GM08714 (cell line): ENCODE results near the gene GP1BB.

ENCODE experiments used
- H3K4me3 ChIP-seq: fragments of 200-500 bp; sonication (Bioruptor generic); 2 replicates; pipeline ENCODE4 v1.5.1; 2014; ENCODE audit warnings: mild to moderate bottlenecking, low read length, inconsistent platforms
- ZNF274 ChIP-seq: IDR thresholded peaks from 2 replicates; pipeline ENCODE4 v1.6.1; 2012; ENCODE audit warnings: mild to moderate bottlenecking, low read depth, low read length

Gene GP1BB

GRCh38 chr22:19762568-19763457 lies 39.5 kb downstream of the GP1BB start:
- no peak overlapping the region for H3K4me3 ChIP-seq
- no peak for TF ChIP-seq ZNF274

GRCh38 chr22:19763458-19764298 lies 40.3 kb downstream of the GP1BB start:
- H3K4me3 ChIP-seq, result no peak overlapping the region
- TF ChIP-seq ZNF274, result no peak

DNA sequence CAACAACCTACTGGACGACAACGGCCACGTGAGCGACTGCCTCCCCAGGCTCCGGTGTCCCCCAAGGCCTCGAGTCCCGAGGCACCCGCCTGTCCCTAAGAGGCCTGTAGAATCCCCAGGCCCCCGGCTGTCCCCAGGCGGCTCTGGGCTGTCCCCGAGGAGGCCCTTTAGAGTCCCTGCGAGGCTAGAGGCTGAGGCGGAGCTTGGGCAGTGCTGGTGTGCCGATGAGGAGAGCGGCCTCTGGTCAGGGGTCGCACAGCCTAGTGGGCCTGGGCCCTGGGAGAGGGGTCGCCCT lies 40.9 kb downstream of the GP1BB start:
- no peak for TF ChIP-seq ZNF274
- H3K4me3 ChIP-seq, result no peak overlapping the region

DNA sequence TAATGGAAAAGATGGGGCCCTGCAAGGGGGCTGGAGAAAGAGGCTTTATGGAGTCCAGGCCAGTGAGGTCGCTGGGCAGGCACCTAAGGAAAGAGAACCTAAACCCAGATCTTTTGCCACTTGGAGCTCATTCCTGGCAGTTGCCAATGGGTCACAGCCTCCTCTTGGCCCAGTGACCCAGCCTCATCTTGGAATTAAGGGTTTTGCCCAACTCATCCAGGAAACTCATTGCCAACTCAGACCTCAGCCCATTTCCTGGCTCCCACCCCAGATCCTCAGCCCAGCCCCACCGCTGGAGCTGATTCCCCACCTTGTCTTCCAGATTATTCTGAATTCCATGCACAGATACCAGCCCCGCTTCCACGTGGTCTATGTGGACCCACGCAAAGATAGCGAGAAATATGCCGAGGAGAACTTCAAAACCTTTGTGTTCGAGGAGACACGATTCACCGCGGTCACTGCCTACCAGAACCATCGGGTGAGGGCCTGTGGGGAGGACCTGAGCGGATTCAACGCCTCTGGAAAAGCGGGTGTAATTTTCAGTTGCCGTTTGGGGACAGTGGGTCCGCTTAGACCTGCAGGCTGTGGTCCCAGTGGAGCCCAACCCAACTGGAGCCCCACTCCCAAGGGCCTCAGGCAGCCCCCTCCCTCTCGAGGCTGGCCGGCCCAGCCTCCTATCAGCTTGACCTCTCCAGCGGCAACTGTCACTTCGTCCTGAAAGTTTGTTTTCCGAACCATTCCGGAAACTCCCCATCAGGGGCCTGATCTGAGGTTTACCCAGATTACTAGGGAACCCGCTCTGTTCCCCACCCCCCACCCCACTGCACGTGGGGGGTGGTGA lies 41.5 kb downstream of the GP1BB start:
- no peak for TF ChIP-seq ZNF274
- no peak overlapping the region for H3K4me3 ChIP-seq

GRCh38 chr22:19765477-19766239 lies 42.3 kb downstream of the GP1BB start:
- no peak for TF ChIP-seq ZNF274
- no peak overlapping the region for H3K4me3 ChIP-seq

DNA sequence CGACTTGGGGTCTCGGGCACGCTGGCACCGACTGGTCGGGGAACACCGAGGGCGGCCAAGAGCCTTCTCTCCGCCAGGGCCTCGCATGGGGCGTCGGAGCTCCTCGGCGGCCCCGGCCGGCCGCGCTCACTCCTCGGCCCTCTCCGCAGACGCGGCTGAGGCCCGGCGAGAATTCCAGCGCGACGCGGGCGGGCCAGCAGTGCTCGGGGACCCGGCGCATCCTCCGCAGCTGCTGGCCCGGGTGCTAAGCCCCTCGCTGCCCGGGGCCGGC lies 42.8 kb downstream of the GP1BB start:
- no peak for TF ChIP-seq ZNF274
- no peak overlapping the region for H3K4me3 ChIP-seq

DNA sequence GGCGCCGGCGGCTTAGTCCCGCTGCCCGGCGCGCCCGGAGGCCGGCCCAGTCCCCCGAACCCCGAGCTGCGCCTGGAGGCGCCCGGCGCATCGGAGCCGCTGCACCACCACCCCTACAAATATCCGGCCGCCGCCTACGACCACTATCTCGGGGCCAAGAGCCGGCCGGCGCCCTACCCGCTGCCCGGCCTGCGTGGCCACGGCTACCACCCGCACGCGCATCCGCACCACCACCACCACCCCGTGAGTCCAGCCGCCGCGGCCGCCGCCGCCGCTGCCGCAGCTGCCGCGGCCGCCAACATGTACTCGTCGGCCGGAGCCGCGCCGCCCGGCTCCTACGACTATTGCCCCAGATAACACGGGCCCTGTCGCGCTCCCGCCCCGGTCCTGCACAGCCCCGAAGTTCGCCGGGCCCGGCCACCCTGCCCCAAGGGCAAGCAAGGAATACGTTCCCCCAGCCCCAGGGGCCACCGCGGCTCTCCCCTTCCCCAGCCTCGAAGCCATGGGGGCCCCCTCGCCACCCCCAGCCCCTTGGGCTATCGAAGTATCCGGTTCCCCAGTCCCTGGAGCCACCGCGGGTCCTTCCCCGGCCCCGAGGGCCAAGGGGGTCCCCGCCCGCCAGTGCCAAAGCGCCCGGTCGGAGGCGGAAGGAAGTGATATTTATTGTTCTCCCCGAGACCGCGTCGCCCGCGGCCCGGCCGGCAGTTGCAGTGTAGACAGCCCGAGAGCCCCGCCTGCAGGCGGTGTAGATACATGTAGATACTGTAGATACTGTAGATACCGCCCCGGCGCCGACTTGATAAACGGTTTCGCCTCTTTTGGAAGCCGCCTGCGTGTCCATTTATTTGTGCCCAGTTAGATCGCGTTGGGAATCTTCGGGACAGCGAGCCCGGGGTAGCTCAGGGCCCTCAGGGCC lies 43.4 kb downstream of the GP1BB start:
- H3K4me3 ChIP-seq, result no peak overlapping the region
- TF ChIP-seq ZNF274, result no peak

- TF ChIP-seq ZNF274, result no peak
- no peak overlapping the region for H3K4me3 ChIP-seq
Measured at GRCh38 chr22:19767427-19768341, 44.3 kb downstream of the GP1BB start.

GRCh38 chr22:19769393-19769715 lies 46.0 kb downstream of the GP1BB start:
- TF ChIP-seq ZNF274, result no peak
- H3K4me3 ChIP-seq, result no peak overlapping the region

- no peak for TF ChIP-seq ZNF274
Measured at GRCh38 chr22:19770349-19771220, 47.2 kb downstream of the GP1BB start.

DNA sequence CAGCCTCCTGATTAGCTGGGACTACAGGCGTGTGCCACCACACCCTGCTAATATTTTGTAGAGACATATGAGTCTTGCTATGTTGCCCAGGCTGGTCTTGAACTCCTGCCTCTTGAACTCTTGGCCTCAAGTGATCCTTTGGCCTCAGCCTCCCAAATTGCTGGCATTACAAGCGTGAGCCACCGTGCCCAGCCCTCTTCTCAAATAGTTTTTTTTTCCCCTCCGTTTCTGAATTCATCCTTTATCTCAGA lies 49.0 kb downstream of the GP1BB start:
- H3K4me3 ChIP-seq, result no peak overlapping the region
- no peak for TF ChIP-seq ZNF274

More at GRCh38 chr22:19770349-19771220, 47.2 kb downstream of the GP1BB start:
- no peak overlapping the region for H3K4me3 ChIP-seq
